ENCODE data around the gene FAM131A. TPM values are rescaled to one million over a fixed set of nuclear protein-coding genes. Genes with fewer than 3 reads are reported as not detected.

The FAM131A gene
- total and polyA plus RNA-seq, 4 donors = 0.81 to 5.7 (median 2.7) TPM

GRCh38 chr3:184338511-184338945 is 1.1 kb downstream of the FAM131A start:
- Histone ChIP-seq H3K27me3 (ENCODE audit: control insufficient read depth in 4 of 4, insufficient read depth in 4 of 4, low read length in 3 of 4) (no peaks in the 10 kb centered on the region), H3K36me3 (ENCODE audit: control insufficient read depth in 4 of 4, insufficient read depth in 3 of 4, low read depth in 1 of 4, low read length in 3 of 4) (peaks cover 5 to 31% (median 17%) of the 10 kb centered on the region in 4 donors), H3K4me3 (ENCODE audit: low read depth in 1 of 3, low read length in 3 of 3) (no peak overlapping the region), H3K9ac (ENCODE audit: low read depth in 1 of 2, low read length in 2 of 2) (no peak overlapping the region), H3K27ac (ENCODE audit: low read depth in 1 of 2, low read length in 2 of 2) (peak overlapping the region in 1 of 2 donors; percentile 23), H3K4me1 (ENCODE audit: control insufficient read depth in 4 of 4, insufficient read depth in 4 of 4, low read length in 3 of 4) (peaks cover 0 to 13% (median 6%) of the 10 kb centered on the region in 4 donors), H3K9me3 (ENCODE audit: control insufficient read depth in 4 of 4, low read length in 3 of 4) (no peaks in the 10 kb centered on the region)
- TF ChIP-seq HNF4G (IDR thresholded peaks at IDR 0.05) (no peak), RAD21 (IDR thresholded peaks at IDR 0.05) (no peak), RXRA (IDR thresholded peaks at IDR 0.05) (no peak), NR2F2 (IDR thresholded peaks at IDR 0.05) (no peak), FOXA1 (IDR thresholded peaks at IDR 0.05) (no peak), GABPA (IDR thresholded peaks at IDR 0.05 in 1 of 2, conservative IDR thresholded peaks at IDR 0.05 in 1 of 2) (no peak), TAF1 (conservative IDR thresholded peaks at IDR 0.05) (no peak), EGR1 (IDR thresholded peaks at IDR 0.05; ENCODE audit: low read depth in 2 of 2) (no peak), FOXA2 (IDR thresholded peaks at IDR 0.05) (no peak), ZBTB33 (IDR thresholded peaks at IDR 0.05) (no peak), YY1 (IDR thresholded peaks at IDR 0.05) (no peak), CTCF (IDR thresholded peaks at IDR 0.05; ENCODE audit: low read depth, low read length, missing input control) (no peak), JUND (IDR thresholded peaks at IDR 0.05) (no peak), HNF4A (conservative IDR thresholded peaks at IDR 0.05) (no peak), SP1 (IDR thresholded peaks at IDR 0.05) (no peak)
- TF ChIP-seq, protein P1, sequence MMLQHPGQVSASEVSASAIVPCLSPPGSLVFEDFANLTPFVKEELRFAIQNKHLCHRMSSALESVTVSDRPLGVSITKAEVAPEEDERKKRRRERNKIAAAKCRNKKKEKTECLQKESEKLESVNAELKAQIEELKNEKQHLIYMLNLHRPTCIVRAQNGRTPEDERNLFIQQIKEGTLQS (IDR thresholded peaks at IDR 0.05) = no peak
- TF ChIP-seq, protein P2, sequence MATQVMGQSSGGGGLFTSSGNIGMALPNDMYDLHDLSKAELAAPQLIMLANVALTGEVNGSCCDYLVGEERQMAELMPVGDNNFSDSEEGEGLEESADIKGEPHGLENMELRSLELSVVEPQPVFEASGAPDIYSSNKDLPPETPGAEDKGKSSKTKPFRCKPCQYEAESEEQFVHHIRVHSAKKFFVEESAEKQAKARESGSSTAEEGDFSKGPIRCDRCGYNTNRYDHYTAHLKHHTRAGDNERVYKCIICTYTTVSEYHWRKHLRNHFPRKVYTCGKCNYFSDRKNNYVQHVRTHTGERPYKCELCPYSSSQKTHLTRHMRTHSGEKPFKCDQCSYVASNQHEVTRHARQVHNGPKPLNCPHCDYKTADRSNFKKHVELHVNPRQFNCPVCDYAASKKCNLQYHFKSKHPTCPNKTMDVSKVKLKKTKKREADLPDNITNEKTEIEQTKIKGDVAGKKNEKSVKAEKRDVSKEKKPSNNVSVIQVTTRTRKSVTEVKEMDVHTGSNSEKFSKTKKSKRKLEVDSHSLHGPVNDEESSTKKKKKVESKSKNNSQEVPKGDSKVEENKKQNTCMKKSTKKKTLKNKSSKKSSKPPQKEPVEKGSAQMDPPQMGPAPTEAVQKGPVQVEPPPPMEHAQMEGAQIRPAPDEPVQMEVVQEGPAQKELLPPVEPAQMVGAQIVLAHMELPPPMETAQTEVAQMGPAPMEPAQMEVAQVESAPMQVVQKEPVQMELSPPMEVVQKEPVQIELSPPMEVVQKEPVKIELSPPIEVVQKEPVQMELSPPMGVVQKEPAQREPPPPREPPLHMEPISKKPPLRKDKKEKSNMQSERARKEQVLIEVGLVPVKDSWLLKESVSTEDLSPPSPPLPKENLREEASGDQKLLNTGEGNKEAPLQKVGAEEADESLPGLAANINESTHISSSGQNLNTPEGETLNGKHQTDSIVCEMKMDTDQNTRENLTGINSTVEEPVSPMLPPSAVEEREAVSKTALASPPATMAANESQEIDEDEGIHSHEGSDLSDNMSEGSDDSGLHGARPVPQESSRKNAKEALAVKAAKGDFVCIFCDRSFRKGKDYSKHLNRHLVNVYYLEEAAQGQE (IDR thresholded peaks at IDR 0.05) = no peak
- TF ChIP-seq, protein P3, sequence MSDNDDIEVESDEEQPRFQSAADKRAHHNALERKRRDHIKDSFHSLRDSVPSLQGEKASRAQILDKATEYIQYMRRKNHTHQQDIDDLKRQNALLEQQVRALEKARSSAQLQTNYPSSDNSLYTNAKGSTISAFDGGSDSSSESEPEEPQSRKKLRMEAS (IDR thresholded peaks at IDR 0.05) = no peak
- WGBS = 61% methylated on average over 37 of the region's 37 CpGs
- no peak for DNase-seq (ENCODE audit: low spot score)
